ENCODE data around the gene SLC2A10. TPM values are rescaled to one million over a fixed set of nuclear protein-coding genes. Genes with fewer than 3 reads are reported as not detected.

SLC2A10 gene
- total RNA-seq, 1 experiment from 2014 or later: 7.4 TPM

GRCh38 chr20:46773680-46774079, 64.2 kb downstream of the SLC2A10 start:
- H3K36me3 ChIP-seq (replicated peaks; ENCODE audit: control insufficient read depth, insufficient read depth, low read length): no peaks in the 10 kb centered on the region

GRCh38 chr20:46774236-46774635, 64.8 kb downstream of the SLC2A10 start:
- Histone ChIP-seq H3K4me3 (ENCODE audit: insufficient read depth, low read depth, low read length) (no peak overlapping the region), H3K36me3 (replicated peaks; ENCODE audit: control insufficient read depth, insufficient read depth, low read length) (no peaks in the 10 kb centered on the region), H3K27me3 (ENCODE audit: control insufficient read depth, insufficient read depth, low read length) (no peaks in the 10 kb centered on the region)
- DNase-seq: no peak

More at GRCh38 chr20:46773680-46774079, 64.2 kb downstream of the SLC2A10 start:
- Histone ChIP-seq H3K27me3 (ENCODE audit: control insufficient read depth, insufficient read depth, low read length) (no peaks in the 10 kb centered on the region), H3K4me3 (ENCODE audit: insufficient read depth, low read depth, low read length) (no peak overlapping the region)
- no peak for DNase-seq

GRCh38 chr20:46774943-46775560, 65.6 kb downstream of the SLC2A10 start:
- DNase-seq: no peak
- Histone ChIP-seq H3K36me3 (replicated peaks; ENCODE audit: control insufficient read depth, insufficient read depth, low read length) (no peaks in the 10 kb centered on the region), H3K4me3 (ENCODE audit: insufficient read depth, low read depth, low read length) (no peak overlapping the region), H3K27me3 (ENCODE audit: control insufficient read depth, insufficient read depth, low read length) (no peaks in the 10 kb centered on the region)

- Histone ChIP-seq H3K4me3 (ENCODE audit: insufficient read depth, low read depth, low read length) (no peak overlapping the region), H3K27me3 (ENCODE audit: control insufficient read depth, insufficient read depth, low read length) (no peaks in the 10 kb centered on the region), H3K36me3 (replicated peaks; ENCODE audit: control insufficient read depth, insufficient read depth, low read length) (no peaks in the 10 kb centered on the region)
- no peak for DNase-seq
Measured at GRCh38 chr20:46775806-46776205, 66.4 kb downstream of the SLC2A10 start.

- Histone ChIP-seq H3K4me3 (ENCODE audit: insufficient read depth, low read depth, low read length) (no peak overlapping the region), H3K27me3 (ENCODE audit: control insufficient read depth, insufficient read depth, low read length) (no peaks in the 10 kb centered on the region), H3K36me3 (replicated peaks; ENCODE audit: control insufficient read depth, insufficient read depth, low read length) (no peaks in the 10 kb centered on the region)
- no peak for DNase-seq
Measured at GRCh38 chr20:46777331-46777730, 67.9 kb downstream of the SLC2A10 start.

- no peak overlapping the region for H3K4me3 ChIP-seq (ENCODE audit: insufficient read depth, low read depth, low read length)
- DNase-seq: no peak
- no peaks in the 10 kb centered on the region for H3K36me3 ChIP-seq (replicated peaks; ENCODE audit: control insufficient read depth, insufficient read depth, low read length)
- H3K27me3 ChIP-seq (ENCODE audit: control insufficient read depth, insufficient read depth, low read length): no peaks in the 10 kb centered on the region
Measured at GRCh38 chr20:46779831-46780230, 70.4 kb downstream of the SLC2A10 start.

GRCh38 chr20:46784436-46785127, 75.1 kb downstream of the SLC2A10 start:
- no peak overlapping the region for H3K4me3 ChIP-seq (ENCODE audit: insufficient read depth, low read depth, low read length)
- DNase-seq: no peak
- no peaks in the 10 kb centered on the region for H3K36me3 ChIP-seq (replicated peaks; ENCODE audit: control insufficient read depth, insufficient read depth, low read length)
- no peaks in the 10 kb centered on the region for H3K27me3 ChIP-seq (ENCODE audit: control insufficient read depth, insufficient read depth, low read length)

Other genes with a start within 250 kb of the SLC2A10 start
- 3.9 and 9.1 TPM in 2 replicates for gene ZNF334, start 196.1 kb upstream of the SLC2A10 start, total RNA-seq (2014; rRNA removed; shearing (Covaris generic))
- not detected in 2 replicates for gene OCSTAMP, start 159.0 kb upstream of the SLC2A10 start, total RNA-seq (2014; rRNA removed; shearing (Covaris generic))
- 6.9 and 11.8 TPM in 2 replicates for gene SLC13A3, start 58.2 kb upstream of the SLC2A10 start, total RNA-seq (2014; rRNA removed; shearing (Covaris generic))
- 19.2 and 20.0 TPM in 2 replicates for gene TP53RK, start 20.2 kb upstream of the SLC2A10 start, total RNA-seq (2014; rRNA removed; shearing (Covaris generic))
- 0.41 and 1.7 TPM in 2 replicates for gene EYA2, start 185.2 kb downstream of the SLC2A10 start, total RNA-seq (2014; rRNA removed; shearing (Covaris generic))